OCI-LY7 (cell line): ENCODE measurements around the gene TSPAN5.

Experiments
- EZH2phosphoT487 ChIP-seq: fragments of 200-600 bp; sonication (generic); IDR thresholded peaks from 2 replicates; pipeline ENCODE4 v1.6.1; 2018; ENCODE audit warnings: low read depth, borderline replicate concordance, mild to moderate bottlenecking, mixed run types, antibody characterized with exemption, low read length, moderate library complexity, mixed read lengths
- TF ChIP-seq, protein P1 (sequence below): fragments of 200-600 bp; sonication (generic); conservative IDR thresholded peaks from 2 replicates; pipeline ENCODE4 v1.5.1; 2014; ENCODE audit warnings: mild to moderate bottlenecking, antibody characterized with exemption, low read length, moderate library complexity, mixed read lengths

- TF ChIP-seq, protein P1, sequence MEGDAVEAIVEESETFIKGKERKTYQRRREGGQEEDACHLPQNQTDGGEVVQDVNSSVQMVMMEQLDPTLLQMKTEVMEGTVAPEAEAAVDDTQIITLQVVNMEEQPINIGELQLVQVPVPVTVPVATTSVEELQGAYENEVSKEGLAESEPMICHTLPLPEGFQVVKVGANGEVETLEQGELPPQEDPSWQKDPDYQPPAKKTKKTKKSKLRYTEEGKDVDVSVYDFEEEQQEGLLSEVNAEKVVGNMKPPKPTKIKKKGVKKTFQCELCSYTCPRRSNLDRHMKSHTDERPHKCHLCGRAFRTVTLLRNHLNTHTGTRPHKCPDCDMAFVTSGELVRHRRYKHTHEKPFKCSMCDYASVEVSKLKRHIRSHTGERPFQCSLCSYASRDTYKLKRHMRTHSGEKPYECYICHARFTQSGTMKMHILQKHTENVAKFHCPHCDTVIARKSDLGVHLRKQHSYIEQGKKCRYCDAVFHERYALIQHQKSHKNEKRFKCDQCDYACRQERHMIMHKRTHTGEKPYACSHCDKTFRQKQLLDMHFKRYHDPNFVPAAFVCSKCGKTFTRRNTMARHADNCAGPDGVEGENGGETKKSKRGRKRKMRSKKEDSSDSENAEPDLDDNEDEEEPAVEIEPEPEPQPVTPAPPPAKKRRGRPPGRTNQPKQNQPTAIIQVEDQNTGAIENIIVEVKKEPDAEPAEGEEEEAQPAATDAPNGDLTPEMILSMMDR: peak; percentile 43; the same call in 1 of the 2 replicates
- TF ChIP-seq EZH2phosphoT487: no peak
These were observed 151.8 kb downstream of the TSPAN5 start for GRCh38 chr4:98506462-98507132.
